ENCODE results near the gene ENDOU.

DNA sequence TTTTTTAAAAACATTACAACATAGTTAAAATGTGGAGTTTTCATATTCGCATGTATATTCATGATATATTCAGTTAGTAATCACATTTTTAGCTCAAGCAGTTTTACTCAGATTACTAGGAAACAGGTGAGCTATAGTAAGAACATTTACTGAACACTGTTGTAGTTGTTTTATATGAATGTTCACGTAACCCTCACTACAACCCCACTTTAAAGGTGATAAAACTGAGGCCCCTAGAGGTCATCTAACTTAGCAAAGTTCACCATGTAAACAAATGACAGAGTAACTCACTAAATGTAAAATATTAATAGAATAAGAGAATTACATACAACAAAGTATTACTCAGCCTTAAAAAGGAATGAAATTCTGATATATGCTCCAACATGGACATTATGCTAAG, 45.5 kb downstream of the ENDOU start:
- TF ChIP-seq POLR2AphosphoS5 (IDR thresholded peaks at IDR 0.05; ENCODE audit: borderline replicate concordance, low read depth, low read length) (no peak), EZH2 (IDR thresholded peaks at IDR 0.05) (no peak), FOXP2 (optimal IDR thresholded peaks at IDR 0.05; ENCODE audit: control extremely low read depth, extremely low read length, insufficient read depth) (no peak)
